ENCODE measurements around the gene TMPRSS2.

The TMPRSS2 gene

DNA sequence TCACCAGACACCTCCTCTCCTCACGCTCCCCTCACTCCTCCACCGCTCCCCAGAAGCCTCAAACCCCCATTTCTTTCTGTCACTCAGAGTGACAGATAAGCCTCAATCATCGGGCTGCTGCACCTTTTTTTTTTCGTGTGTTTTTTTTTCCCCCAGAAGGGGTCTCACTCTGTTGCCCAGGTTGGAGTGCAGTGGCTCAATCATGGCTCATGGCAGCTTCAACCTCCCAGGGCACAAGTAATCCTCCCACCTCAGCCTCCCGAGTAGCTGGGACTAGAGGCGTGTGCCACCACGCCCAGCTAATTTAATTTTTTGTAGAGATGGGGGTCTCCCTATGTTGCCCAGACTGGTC is 1.2 kb upstream of the TMPRSS2 start:
- no peak for DNase-seq

GRCh38 chr21:41508415-41509144 is 622 bp upstream of the TMPRSS2 start:
- no peak for DNase-seq

GRCh38 chr21:41506611-41507520 is 1.1 kb downstream of the TMPRSS2 start:
- DNase-seq, result no peak

DNA sequence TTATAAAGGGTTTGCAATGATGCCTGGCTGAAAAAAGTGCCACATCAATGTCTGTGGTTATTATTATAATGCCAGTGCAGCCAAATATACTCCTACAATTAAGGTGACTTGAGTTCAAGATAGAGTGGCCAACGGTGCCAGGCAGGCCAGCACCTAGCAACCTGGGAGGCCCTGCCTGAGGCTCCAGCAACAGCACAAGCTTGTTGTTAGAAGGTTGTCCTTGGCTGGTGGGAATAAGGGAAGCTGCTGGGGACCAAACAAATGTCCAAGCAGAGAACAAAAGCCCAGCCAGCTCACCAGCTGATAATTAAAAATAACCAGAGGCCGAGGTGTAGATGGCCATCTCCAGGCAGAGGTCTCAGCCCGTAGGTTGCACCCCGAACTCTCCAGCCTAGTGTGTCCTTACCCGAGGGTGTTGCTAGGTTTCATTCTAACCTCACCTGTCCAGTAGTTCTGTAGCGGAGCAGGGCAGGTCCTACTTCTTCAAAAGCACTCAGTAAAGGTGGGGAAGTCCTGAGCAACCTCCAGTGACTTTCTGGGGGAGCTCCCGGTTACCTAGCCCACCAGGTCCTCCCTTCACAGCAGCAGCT is 1.9 kb downstream of the TMPRSS2 start:
- no peak for DNase-seq

GRCh38 chr21:41504030-41504429 is 3.9 kb downstream of the TMPRSS2 start:
- DNase-seq, result no peak

DNA sequence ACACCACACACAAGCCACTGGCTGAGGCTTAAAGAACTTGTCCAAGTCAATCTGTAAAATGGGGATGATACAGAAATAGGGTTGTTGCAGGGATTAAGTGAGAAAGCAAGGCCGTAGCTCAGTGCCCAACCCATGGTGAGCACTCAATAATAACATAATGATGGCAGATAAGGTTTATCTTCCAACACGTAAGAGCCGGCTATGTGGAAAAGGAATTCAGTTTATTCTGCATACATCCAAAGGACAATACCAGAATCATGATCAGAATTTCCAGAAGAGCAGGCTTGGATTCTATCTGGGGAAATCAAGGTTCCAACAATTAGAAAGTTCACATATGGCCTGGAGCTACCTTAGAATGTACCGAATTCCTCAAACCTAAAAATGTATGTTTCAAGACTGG is 4.6 kb downstream of the TMPRSS2 start:
- no peak for DNase-seq

GRCh38 chr21:41501919-41502318 is 6.0 kb downstream of the TMPRSS2 start:
- DNase-seq, result no peak

DNA sequence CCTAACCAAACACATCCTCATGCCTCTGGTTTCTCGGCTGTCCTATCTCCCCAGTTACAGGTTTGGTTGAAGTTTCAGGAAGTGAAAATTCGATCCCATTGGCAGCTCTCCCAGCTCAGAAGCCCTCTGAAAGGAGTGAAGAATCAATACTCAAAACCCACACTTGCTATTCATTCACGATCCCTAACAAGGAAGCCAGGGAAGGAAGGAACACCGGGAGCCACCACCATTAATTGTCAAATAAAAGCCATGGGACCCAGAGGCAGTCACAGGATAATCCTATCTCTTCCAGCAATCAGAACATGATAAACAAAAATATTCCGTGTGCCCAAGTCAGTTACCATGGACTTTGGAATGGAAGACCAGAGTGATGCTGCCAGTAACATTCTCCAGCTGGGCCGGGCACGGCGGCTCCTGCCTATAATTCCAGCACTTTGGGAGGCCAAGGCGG is 7.0 kb downstream of the TMPRSS2 start:
- no peak for DNase-seq

DNA sequence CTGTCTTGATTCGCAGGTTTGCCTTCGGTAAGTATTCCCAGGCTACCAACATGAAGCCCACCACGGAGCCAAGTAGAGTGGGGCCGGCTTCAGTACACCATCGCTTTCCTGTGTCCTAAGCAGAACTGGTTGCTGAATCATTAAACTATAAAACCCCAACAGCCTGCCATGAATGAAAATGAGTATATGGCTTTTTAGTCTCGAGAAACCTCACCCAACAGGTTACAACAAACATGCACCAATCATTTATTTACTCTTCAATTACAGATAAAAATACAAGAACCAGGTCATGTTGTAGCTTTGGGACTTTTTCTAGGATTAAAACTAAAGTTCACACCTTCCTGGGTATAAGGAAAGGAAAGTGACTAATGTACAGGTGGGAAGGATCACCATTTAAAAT is 7.6 kb downstream of the TMPRSS2 start:
- DNase-seq, result no peak

DNA sequence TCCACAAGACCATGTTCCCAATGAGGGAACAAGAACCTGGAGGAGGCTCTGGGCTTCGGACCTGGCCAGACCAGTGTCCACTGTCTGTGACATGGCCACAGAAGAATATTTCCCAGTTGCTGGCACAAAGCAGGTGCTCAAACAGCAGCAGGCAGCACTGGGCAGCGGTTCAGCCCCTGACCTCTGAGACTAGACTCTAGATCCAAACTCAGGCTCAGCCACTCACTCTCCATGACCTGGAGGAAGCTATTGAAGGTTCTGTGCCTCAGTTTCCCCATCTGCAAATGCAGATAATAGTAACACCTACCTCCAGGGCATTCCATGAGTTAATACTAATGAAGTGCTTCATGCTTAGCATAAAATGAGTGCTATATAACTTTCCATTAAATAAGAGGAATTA is 8.0 kb downstream of the TMPRSS2 start:
- DNase-seq, result no peak

DNA sequence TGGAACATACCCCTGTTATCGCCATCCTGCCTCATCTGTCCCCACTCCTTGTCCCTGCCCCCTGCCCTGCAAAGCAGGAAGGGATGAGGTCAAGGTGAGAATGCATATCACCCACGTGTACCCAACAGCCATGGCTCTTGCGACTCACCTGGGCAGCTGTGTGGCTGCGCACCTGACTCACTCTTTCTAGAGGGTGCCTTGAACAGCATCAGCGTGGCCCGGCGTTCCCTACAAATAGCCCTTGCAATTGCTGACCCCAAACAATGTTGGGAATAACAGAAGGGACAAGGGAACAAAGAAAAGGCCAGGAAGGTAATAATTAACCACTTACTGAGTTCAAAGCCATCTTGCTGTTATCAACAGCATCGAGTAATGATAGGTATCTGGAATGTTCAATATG is 10.2 kb downstream of the TMPRSS2 start:
- no peak for DNase-seq

DNA sequence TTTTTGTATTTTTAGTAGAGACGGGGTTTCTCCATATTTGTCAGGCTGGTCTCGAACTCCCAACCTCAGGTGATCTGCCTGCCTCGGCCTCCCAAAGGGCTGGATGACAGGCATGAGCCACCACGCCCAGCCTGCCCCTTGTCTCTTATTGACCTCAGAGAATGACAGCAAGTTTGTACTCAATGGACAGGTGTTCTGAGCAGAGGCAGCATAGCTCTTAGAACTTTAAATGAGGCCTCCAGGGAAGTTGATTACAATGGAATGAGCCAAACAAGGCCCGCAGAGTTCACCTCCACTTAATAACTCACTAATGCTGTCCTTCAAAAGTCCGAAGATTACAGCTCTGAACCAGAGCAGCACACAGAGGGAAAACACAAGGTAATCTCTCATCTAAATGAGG is 10.9 kb downstream of the TMPRSS2 start:
- DNase-seq, result no peak

DNA sequence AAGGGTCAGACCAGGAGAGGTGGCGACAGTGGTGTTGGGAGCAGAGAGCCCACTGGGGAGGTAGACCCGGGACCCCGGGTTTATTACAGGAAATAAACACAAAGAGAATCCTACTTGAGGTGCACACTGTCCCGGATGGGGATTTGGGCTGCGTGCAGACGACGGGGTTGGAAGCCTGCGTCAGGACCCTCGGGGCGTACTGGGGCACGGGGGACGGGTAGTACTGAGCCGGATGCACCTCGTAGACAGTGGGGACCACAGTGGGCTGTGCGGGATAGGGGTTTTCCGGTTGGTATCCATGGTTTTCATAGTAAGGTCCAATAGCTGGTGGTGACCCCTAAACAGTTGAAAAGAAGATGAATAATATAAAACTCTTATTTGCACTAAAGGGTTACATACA is 13.7 kb downstream of the TMPRSS2 start:
- no peak for DNase-seq

GRCh38 chr21:41491412-41491811 is 16.5 kb downstream of the TMPRSS2 start:
- DNase-seq, result no peak

DNA sequence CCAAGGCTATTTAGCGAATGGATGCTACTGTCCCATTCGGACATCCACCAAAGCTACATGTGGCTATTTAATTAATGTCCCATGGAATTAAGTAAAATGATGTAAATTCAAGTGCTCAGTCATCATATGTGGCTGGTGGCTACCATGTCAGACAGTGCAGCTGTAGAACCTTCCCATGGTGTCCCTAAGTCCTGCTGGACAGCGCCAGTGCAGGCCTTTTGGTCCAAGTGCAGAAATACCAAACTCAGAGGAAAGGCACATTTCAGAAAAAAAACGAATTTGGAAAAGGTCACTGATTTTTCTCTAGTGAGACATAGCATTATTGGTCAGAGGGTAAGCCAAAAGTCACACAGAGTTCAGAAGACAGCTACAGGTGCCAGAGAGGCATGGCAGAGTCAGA is 17.6 kb downstream of the TMPRSS2 start:
- no peak for DNase-seq

GRCh38 chr21:41489329-41489728 is 18.6 kb downstream of the TMPRSS2 start:
- no peak for DNase-seq

DNA sequence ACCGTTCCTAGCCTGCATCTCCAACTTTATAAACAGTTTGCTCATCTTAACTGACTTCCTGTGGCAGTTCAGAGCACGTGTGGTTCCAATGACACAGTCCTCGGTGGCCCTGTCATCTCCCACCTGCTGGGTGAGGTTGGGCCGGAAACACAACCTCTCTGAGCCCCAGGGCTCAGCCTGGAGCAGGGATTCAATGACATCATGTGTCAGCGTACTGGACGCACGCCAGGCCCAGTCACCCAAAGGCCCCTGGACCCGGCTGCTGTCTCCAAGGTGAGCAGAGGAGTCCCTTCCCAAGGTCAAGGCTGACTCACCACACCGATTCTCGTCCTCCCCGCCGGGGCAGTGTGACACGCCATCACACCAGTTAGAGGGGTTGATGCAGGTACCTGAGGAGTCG is 19.9 kb downstream of the TMPRSS2 start:
- DNase-seq, result no peak

- DNase-seq, result no peak
Observed at GRCh38 chr21:41487082-41487481, 20.9 kb downstream of the TMPRSS2 start.

DNA sequence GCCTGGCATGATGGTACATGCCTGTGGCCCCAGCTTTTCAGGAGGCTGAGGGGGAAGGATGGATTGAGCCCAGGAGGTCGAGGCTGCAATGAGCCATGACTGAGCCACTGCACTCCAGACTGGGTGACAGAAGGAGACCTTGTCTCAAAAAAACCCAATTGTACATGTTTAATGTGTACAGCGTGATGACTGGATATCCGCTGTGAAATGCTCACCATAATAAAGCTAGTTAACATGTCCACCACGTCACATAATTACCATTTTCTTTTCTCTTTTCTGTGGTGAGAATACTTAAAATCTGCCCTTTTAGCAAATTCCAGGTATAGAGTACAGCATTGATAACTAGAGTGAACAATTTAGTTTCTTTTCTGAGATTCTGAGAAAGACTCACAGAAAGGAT is 24.0 kb downstream of the TMPRSS2 start:
- no peak for DNase-seq

DNA sequence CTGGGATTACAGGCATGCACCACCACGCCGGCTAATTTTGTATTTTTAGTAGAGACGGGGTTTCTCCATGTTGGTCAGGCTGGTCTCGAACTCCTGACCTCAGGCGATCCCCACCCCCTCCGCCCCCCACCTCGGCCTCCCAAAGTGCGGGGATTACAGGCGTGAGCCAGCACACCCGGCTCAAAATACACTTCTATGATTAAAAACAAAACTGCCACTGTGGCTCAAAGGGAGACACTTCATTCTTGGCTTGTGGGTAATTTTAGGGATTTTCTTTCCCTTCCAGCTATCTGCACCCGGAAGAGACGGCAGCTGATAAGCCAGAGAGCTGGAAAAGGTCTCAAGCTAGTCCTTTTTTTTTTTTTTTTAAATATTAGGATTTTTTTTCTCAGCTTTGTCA is 24.5 kb downstream of the TMPRSS2 start:
- no peak for DNase-seq

- DNase-seq, result no peak
Observed at GRCh38 chr21:41482980-41483379, 25.0 kb downstream of the TMPRSS2 start.

- no peak for DNase-seq
Observed at GRCh38 chr21:41482301-41482700, 25.7 kb downstream of the TMPRSS2 start.

DNA sequence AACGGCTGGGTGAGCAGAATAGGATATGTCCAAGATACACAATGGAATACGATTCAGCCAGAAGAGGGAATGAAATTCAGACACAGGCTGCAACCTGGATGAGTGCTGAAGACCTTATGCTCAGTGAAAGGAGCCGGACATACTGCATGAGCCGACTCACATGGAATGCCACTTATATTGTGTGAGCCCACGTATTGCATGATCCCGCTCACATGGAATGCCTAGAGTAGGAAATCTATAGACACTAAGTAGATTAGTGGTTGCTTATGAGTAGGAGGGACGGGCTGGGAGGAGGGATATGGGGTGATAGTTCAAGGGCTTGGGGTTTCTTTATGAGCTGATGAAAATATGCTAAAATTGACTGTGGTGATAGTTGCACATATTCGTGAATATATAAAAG is 26.8 kb downstream of the TMPRSS2 start:
- DNase-seq, result no peak

DNA sequence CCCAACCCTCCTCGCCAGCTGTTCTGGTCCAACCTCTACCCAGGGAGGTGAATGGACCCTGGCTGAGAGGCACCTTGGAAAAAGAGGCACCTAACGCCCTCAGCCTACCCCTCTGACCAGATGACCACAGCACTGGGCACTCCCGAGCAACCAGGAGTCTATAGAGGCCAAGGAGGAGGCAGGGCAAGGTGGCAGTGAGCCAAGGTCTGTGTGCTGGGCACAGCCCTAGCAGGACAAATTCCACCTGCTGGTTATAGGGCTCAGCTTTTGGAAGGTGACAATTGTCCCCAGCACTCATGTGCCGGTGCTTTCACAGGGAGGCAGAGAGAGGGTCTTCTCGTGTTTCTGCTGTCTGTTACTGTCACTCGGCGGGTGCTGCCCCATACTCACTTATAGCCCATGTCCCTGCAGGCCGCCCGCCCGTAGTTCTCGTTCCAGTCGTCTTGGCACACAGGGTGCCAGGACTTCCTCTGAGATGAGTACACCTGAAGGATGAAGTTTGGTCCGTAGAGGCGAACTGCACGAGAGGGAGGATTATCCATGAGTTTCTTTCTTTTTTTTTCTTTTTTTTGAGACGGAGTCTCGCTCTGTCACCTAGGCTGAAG is 27.8 kb downstream of the TMPRSS2 start:
- DNase-seq, result no peak

Measured in activated CD4-positive, CD25-positive, alpha-beta regulatory T cell treated with anti-CD3 and anti-CD28 coated beads, Interleukin-2, amount 50 U/mL, for 72 hours (primary cell).